ENCODE measurements around the gene RORC.

DNA sequence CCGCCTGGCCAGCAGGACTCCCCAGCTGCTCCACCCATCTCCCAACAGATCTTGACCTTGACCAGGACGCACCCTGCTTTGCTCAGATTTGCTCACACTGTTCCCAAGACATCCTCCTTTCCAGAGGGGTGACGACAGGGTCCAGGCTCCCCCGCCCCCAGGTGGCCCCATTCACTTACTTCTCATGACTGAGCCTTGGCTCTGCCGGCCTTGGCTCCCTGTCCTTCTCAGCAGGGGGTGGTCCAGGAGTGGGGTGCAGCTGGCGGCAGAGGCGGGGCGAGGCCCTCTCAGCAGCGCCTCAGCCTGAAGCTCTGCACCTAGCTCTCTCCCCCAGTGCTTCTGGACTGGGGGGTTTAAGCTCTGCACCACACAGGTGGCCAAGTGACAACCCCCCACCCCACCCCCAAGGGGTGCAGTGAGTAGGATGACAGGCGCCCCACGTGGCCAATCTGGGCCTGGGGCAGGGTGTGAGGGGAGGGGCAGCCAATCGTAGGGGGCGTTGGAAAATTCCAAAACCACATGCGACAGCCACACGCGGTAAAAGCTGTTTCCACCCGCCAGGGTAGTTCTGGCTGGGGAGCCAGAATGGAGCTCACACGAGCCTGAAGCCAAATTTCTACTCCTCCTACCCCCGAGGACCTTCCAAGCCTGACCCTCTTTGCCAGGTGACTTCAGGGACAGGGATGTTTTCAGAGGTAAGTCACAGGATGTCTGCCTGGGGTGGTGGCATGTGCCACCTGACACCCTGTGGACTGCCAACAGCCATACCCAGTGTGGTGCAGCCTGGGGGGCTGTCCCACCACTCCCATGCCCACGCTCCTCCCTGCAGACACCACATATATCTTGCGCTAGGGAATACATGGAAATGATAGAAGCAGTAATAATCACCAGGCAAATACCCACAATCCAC is 5.6 kb downstream of the RORC start:
- TF ChIP-seq, protein P1, sequence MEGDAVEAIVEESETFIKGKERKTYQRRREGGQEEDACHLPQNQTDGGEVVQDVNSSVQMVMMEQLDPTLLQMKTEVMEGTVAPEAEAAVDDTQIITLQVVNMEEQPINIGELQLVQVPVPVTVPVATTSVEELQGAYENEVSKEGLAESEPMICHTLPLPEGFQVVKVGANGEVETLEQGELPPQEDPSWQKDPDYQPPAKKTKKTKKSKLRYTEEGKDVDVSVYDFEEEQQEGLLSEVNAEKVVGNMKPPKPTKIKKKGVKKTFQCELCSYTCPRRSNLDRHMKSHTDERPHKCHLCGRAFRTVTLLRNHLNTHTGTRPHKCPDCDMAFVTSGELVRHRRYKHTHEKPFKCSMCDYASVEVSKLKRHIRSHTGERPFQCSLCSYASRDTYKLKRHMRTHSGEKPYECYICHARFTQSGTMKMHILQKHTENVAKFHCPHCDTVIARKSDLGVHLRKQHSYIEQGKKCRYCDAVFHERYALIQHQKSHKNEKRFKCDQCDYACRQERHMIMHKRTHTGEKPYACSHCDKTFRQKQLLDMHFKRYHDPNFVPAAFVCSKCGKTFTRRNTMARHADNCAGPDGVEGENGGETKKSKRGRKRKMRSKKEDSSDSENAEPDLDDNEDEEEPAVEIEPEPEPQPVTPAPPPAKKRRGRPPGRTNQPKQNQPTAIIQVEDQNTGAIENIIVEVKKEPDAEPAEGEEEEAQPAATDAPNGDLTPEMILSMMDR (IDR thresholded peaks at IDR 0.05) = no peak
- TF ChIP-seq POLR2AphosphoS5 (IDR thresholded peaks at IDR 0.05) (no peak), POLR2A (IDR thresholded peaks at IDR 0.05) (no peak), EP300 (IDR thresholded peaks at IDR 0.05) (no peak)

All from sigmoid colon (tissue), 4 donors.